Umbilical cord (tissue), 2 donors: ENCODE data around the gene DCBLD2. TPM values are rescaled to one million over a fixed set of nuclear protein-coding genes. Genes with fewer than 3 reads are reported as not detected.

ENCODE experiments used
- DNase-seq: peaks from one replicate; pipeline ENCODE4 v3.0.0-alpha.2; 2015; ENCODE audit warnings: low spot score
- total RNA-seq: library from RNA; depleted of rRNA; stranded (reverse); fragments of >200 nt; gene quantifications from one replicate; pipeline ENCODE4 v1.2.3, GENCODE V29; 2014; ENCODE audit warnings: low replicate concordance; ENCODE audit not compliant: insufficient read depth

DCBLD2 gene
- total RNA-seq, 1 donor from 2014 or later: 79.4 TPM

- DNase-seq: no peak
Measured at GRCh38 chr3:98829246-98829832, 72.2 kb downstream of the DCBLD2 start.

- DNase-seq: no peak
Measured at GRCh38 chr3:98827221-98827920, 74.1 kb downstream of the DCBLD2 start.

GRCh38 chr3:98826126-98826525 lies 75.4 kb downstream of the DCBLD2 start:
- DNase-seq: no peak

- DNase-seq: no peak
Measured at GRCh38 chr3:98824256-98824655, 77.2 kb downstream of the DCBLD2 start.

GRCh38 chr3:98823791-98824190 lies 77.7 kb downstream of the DCBLD2 start:
- no peak for DNase-seq

- peak; percentile 26 for DNase-seq
Measured at GRCh38 chr3:98821063-98821462, 80.4 kb downstream of the DCBLD2 start.

GRCh38 chr3:98817547-98818041 lies 83.9 kb downstream of the DCBLD2 start:
- peak; percentile 66 for DNase-seq

- peak; percentile 71 for DNase-seq
Measured at GRCh38 chr3:98814817-98815420, 86.6 kb downstream of the DCBLD2 start.

GRCh38 chr3:98812851-98813374 lies 88.6 kb downstream of the DCBLD2 start:
- DNase-seq: peak; percentile 37

GRCh38 chr3:98811048-98811447 lies 90.4 kb downstream of the DCBLD2 start:
- DNase-seq: no peak

GRCh38 chr3:98809557-98809956 lies 91.9 kb downstream of the DCBLD2 start:
- DNase-seq: peak; percentile 68

- no peak for DNase-seq
Measured at GRCh38 chr3:98808071-98808470, 93.4 kb downstream of the DCBLD2 start.

- no peak for DNase-seq
Measured at GRCh38 chr3:98807561-98807960, 93.9 kb downstream of the DCBLD2 start.

- no peak for DNase-seq
Measured at GRCh38 chr3:98807011-98807410, 94.5 kb downstream of the DCBLD2 start.

- no peak for DNase-seq
Measured at GRCh38 chr3:98806521-98806920, 95.0 kb downstream of the DCBLD2 start.

- DNase-seq: no peak
Measured at GRCh38 chr3:98805571-98805970, 95.9 kb downstream of the DCBLD2 start.

- no peak for DNase-seq
Measured at GRCh38 chr3:98801043-98801747, 100.3 kb downstream of the DCBLD2 start.

GRCh38 chr3:98800401-98800800 lies 101.1 kb downstream of the DCBLD2 start:
- DNase-seq: no peak

- DNase-seq: no peak
Measured at GRCh38 chr3:98799479-98799878, 102.0 kb downstream of the DCBLD2 start.

GRCh38 chr3:98798820-98799219 lies 102.7 kb downstream of the DCBLD2 start:
- no peak for DNase-seq

- DNase-seq: no peak
Measured at GRCh38 chr3:98797905-98798304, 103.6 kb downstream of the DCBLD2 start.

GRCh38 chr3:98796334-98796733 lies 105.2 kb downstream of the DCBLD2 start:
- DNase-seq: no peak
